HG03432 (cell line): ENCODE measurements around the gene SLC25A10.
A peak's percentile ranks its signal among the peaks of the same experiment; 100 is the strongest.

Experiments used
- ATAC-seq: cut with Tn5 transposase; IDR thresholded peaks from one replicate; pipeline ENCODE4 v1.9.1; 2021; ENCODE audit warnings: mild to moderate bottlenecking, moderate library complexity; ENCODE audit not compliant: unreplicated experiment

Gene SLC25A10

GRCh38 chr17:81705518-81706231 lies 6.4 kb upstream of the SLC25A10 start:
- no peak for ATAC-seq

- no peak for ATAC-seq
Measured at GRCh38 chr17:81706232-81706611, 5.9 kb upstream of the SLC25A10 start.

GRCh38 chr17:81706757-81707624 lies 5.1 kb upstream of the SLC25A10 start:
- no peak for ATAC-seq

GRCh38 chr17:81707725-81708646 lies 4.1 kb upstream of the SLC25A10 start:
- no peak for ATAC-seq

- no peak for ATAC-seq
Measured at GRCh38 chr17:81708739-81709185, 3.3 kb upstream of the SLC25A10 start.

- ATAC-seq: no peak
Measured at GRCh38 chr17:81710514-81711308, 1.4 kb upstream of the SLC25A10 start.

GRCh38 chr17:81712468-81713003 lies 452 bp downstream of the SLC25A10 start:
- ATAC-seq: peak; percentile 14

- ATAC-seq: no peak
Measured at GRCh38 chr17:81713004-81713555, 996 bp downstream of the SLC25A10 start.

- no peak for ATAC-seq
Measured at GRCh38 chr17:81713556-81714411, 1.7 kb downstream of the SLC25A10 start.

GRCh38 chr17:81714412-81715106 lies 2.5 kb downstream of the SLC25A10 start:
- ATAC-seq: no peak

GRCh38 chr17:81715107-81715871 lies 3.2 kb downstream of the SLC25A10 start:
- ATAC-seq: no peak

- no peak for ATAC-seq
Measured at GRCh38 chr17:81715872-81716673, 4.0 kb downstream of the SLC25A10 start.

GRCh38 chr17:81716674-81716996 lies 4.6 kb downstream of the SLC25A10 start:
- no peak for ATAC-seq

- ATAC-seq: no peak
Measured at GRCh38 chr17:81717049-81717765, 5.1 kb downstream of the SLC25A10 start.

GRCh38 chr17:81717766-81718089 lies 5.6 kb downstream of the SLC25A10 start:
- no peak for ATAC-seq
